Epithelial cell of esophagus (primary cell): Measurements from ENCODE around the gene SEPTIN2.
"Not testable (repeated sequence)": the region's sequence is repeated elsewhere in the genome, so short reads cannot be mapped to it uniquely, and the experiment has no call there.

Experiments
- DNase-seq: peaks from one replicate; pipeline ENCODE4 v3.0.0; 2010; ENCODE audit warnings: low read depth
- H3K4me3 ChIP-seq: 2 replicates; pipeline ENCODE4 v1.5.1; 2011; ENCODE audit warnings: mild to moderate bottlenecking, low read length, control low read depth
- TF ChIP-seq, protein P1 (sequence below): IDR thresholded peaks from 2 replicates; pipeline ENCODE4 v1.5.1; 2011; ENCODE audit warnings: low read depth, mild to moderate bottlenecking, low read length, control low read depth, inconsistent platforms; ENCODE audit not compliant: insufficient read depth; ENCODE audit errors: missing control alignments

The SEPTIN2 gene

DNA sequence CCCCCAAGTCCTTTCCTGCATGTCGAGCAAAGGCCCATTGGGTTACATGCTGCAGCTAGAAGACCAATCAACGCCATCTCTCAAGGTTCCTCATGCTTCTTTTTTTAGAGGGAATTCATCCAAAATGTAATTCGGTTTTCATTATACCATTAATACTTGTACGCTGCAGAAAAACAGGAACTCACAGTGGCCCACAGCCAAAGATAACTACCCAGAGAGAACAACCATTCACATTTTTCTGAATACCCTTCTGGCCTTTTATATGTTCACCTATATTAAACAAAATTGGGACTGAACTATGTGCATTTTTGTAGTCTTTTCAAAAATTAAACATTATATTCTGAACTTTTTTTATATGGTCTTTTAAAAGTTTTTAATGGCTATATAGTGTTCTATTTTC lies 66.1 kb downstream of the SEPTIN2 start:
- TF ChIP-seq, protein P1, sequence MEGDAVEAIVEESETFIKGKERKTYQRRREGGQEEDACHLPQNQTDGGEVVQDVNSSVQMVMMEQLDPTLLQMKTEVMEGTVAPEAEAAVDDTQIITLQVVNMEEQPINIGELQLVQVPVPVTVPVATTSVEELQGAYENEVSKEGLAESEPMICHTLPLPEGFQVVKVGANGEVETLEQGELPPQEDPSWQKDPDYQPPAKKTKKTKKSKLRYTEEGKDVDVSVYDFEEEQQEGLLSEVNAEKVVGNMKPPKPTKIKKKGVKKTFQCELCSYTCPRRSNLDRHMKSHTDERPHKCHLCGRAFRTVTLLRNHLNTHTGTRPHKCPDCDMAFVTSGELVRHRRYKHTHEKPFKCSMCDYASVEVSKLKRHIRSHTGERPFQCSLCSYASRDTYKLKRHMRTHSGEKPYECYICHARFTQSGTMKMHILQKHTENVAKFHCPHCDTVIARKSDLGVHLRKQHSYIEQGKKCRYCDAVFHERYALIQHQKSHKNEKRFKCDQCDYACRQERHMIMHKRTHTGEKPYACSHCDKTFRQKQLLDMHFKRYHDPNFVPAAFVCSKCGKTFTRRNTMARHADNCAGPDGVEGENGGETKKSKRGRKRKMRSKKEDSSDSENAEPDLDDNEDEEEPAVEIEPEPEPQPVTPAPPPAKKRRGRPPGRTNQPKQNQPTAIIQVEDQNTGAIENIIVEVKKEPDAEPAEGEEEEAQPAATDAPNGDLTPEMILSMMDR = no peak
- no peak overlapping the region for H3K4me3 ChIP-seq
- no peak for DNase-seq

DNA sequence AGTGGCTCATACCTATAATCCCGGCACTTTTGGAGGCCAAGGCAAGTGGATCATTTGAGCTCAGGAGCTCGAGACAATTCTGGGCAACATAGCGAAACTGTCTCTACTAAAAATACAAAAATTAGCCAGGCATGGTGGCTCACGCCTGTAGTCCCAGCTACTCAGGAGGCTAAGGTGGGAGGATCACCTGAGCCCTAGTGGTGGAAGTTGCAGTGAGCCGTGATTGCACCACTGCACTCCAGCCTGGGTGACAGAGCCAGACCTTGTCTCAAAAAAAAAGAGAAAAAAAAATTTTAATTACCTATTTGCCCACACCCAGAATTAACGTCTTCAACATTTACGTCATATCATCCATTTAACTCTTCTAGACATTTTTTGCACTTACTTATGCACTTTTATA lies 69.7 kb downstream of the SEPTIN2 start:
- H3K4me3 ChIP-seq, DNase-seq: not testable (repeated sequence)

DNA sequence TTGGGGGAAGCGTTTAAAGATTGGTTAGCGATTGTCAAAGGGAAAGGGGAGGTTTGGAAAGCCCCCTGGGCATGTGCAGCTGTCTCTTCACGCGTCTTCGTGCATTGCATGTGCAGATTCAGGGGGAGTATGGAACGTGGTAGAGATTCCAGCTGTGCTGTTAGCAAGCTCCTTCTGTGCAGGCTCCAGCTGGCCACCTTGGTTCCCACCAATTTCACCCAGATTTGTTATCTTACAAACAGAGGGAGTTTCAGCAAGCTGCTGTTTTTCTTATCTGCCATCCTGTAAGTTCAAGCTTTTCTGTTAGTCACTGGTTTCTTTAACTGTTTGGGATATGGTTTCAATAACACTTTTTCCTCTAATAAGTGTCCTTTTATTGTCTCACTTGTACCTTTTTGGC lies 70.8 kb downstream of the SEPTIN2 start:
- TF ChIP-seq, protein P1 = no peak
- DNase-seq = no peak
- H3K4me3 ChIP-seq = no peak overlapping the region

DNA sequence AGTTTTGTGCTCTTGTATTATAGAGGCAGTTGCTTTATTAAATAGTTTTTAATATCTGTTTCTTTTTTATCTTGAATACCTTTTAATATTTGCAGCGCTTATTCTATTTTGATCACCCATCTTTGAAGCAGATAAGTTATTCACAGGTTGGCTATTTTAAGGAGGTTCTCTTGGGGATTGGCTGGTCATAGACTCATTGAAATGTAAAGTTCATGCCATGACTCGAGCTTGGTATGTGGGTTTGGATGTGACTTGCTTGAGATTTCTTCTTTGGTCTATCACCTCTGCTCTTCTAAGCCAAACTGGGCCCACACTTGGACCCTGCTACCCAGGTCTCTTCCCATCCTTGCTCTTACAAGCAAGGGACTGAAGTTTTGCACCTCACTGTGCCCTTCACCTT lies 74.0 kb downstream of the SEPTIN2 start:
- peak; percentile 48 for DNase-seq
- H3K4me3 ChIP-seq = no peak overlapping the region
- TF ChIP-seq, protein P1 = no peak

DNA sequence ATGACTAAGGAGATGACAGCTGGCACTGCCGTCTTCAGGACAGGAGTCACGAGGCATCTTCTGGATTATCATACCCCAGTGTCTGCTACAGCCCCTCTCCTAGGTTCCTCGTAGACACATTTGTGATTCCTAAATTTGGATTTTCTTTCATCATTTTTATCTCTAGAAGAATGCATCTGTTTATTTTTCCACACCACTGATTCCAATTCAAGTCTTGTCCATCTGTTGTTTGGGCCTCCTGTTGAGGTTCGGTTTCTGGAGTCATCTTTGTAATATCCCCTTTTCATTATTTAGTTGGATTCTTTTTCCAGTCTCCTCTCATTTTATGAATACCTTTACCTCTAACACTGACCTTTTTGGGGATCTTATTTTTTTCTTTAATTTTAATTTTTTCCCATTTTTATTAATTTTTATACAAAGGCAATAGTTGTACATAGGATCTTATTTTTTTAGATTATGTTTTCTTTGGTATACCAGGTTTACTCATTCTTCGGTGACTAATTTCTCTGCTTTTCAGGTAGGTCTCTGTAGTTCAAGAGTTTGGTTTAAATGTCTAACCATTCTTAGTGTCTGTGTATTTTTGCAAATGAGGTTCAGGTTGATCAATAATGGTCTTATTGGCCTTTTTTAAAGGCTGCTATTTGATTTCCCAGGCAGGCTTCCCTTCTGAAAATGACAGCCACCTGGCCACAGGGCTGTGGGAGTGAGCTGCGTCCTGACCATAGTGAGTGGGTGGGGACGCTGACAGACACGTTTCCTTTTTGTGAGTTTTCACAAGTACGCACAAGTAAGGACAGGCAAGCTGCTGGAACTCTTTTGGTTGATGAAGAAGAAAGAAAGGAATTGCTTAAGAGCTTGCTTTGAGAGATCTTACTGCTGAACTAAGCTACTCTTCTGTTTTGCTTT lies 74.8 kb downstream of the SEPTIN2 start:
- TF ChIP-seq, protein P1 = no peak
- no peak overlapping the region for H3K4me3 ChIP-seq
- DNase-seq = peak; percentile 96

DNA sequence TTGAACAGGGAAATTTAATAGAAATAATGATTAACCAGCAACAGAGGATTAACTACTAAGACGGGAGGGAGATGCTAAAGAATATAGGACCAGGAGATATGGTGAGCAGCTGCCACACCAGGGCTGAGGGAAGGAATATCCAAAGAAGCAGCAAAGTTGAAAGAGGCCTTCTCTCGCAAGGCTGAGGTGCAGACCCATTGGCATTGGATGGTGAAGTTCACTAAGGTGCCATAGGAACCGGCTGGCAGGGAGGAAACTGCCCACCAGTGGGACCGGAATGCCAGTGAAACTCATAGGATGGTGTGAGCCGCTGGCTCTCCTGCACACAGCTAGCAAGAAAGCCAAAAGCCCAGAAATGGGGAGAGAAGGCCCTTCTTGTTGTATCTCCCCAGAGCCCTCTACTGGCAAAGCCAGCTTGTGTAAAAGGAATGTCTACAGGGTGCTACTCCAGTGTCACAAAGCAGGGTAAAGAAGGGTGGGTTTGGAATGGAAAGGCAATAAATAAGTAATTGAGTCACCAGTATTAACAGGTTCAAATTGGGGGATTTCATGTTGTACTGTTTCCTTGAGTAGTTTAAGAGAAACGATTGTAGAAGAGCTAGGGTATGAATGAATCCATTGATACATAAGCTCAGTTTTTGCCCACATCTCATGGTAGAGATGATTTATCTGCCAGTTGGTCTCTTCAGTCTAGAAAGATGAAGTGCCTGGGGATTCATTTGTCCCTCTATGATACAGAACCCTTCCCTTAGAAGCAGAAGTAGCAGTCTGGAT lies 76.4 kb downstream of the SEPTIN2 start:
- H3K4me3 ChIP-seq = no peak overlapping the region
- DNase-seq = peak; percentile 46
- TF ChIP-seq, protein P1 = peak; percentile 52

DNA sequence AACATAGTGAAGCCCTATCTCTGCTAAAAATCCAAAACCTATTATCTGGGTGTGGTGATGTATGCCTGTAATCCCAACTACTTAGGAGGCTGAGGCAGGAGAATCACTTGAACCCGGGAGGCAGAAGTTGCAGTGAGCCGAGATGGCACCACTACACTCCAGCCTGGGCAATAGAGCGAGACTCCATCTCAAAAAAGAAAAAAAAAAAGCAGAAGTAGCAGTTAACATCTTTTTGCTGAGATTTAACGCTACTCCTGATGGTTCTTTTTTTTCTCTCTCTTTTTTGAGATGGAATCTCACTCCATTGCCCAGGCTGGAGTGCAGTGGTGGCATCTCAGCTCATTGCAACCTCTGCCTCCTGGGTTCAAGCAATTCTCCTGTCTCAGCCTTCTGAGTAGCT lies 77.0 kb downstream of the SEPTIN2 start:
- H3K4me3 ChIP-seq, DNase-seq: not testable (repeated sequence)
